ENCODE data around the gene STARD10. TPM values are rescaled to one million over a fixed set of nuclear protein-coding genes. Genes with fewer than 3 reads are reported as not detected.

STARD10 gene
- total RNA-seq, 1 donor from 2014 or later = 28.2 TPM

DNA sequence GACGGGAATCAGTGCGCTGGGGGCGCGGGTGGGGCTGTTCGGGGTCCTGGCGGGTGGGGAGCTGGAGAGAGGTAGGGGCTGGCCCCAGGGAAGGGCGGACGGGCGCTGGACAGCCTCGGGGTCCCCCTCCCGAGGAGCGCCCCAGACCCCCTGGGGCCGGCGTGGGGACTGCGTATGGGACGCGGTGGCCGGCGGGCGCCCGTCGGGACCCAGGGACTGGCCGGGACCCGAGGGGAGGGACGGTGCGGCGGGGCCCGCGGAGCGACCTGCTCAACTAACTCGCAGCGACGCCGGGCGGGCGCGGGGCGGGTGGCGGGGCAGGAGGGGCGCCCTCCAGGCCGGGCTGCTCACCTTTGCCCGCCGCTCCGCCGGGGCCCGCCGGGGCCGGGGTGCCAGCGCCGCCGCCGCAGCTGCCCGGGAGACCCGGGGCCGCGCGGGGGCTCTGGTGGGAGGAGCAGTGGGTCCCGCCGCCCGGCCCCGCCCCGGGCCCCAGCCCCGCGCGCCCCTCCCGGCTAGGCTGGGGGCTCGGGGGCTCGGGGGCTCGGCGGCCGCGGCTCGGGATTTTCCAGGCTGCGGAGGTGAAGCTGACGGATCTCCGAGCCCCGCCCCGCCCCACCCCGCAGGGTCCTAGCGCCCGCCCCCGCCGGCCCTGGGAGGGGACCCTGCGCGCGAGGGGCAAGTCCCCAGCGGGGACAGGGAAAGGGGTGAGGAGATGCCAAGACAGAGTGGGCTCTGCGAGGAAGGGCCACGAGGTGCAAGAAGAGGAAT, 12.3 kb downstream of the STARD10 start:
- peak overlapping the region; percentile 57 to 69 (median 68) for H3K4me3 ChIP-seq (ENCODE audit: low read length in 3 of 3)
- H3K27ac ChIP-seq (ENCODE audit: low read depth, low read length) = no peak overlapping the region
- H3K27me3 ChIP-seq (ENCODE audit: control insufficient read depth in 3 of 3, insufficient read depth in 3 of 3, low read length in 3 of 3) = no peaks in the 10 kb centered on the region
- peaks cover 0 to 2% (median 0%) of the 10 kb centered on the region in 3 donors for H3K36me3 ChIP-seq (ENCODE audit: control insufficient read depth in 3 of 3, insufficient read depth in 3 of 3, low read length in 3 of 3)
- H3K9ac ChIP-seq (ENCODE audit: low read depth in 1 of 3, low read length in 3 of 3) = peak overlapping the region; percentile 43 to 73 (median 50)
- H3K9me3 ChIP-seq (ENCODE audit: control insufficient read depth in 3 of 3, low read length in 3 of 3) = no peaks in the 10 kb centered on the region
- peaks cover 26 to 46% (median 36%) of the 10 kb centered on the region in 3 donors for H3K4me1 ChIP-seq (ENCODE audit: control insufficient read depth in 3 of 3, insufficient read depth in 3 of 3, low read length in 3 of 3)

DNA sequence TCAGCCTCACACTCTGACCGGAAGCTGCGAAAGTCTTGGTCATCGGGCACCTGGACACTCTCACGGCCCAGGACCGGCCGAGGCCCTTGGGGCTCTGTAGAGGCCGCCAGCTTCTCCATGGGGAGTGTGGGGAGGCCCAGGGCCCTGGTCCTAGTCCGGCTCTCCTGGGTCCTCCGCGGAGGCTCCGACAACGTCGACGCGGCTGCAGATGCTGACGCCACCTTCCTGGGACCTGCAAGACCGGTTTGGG, 12.9 kb downstream of the STARD10 start:
- Histone ChIP-seq H3K9me3 (ENCODE audit: control insufficient read depth in 3 of 3, low read length in 3 of 3) (no peaks in the 10 kb centered on the region), H3K27ac (ENCODE audit: low read depth, low read length) (no peak overlapping the region), H3K27me3 (ENCODE audit: control insufficient read depth in 3 of 3, insufficient read depth in 3 of 3, low read length in 3 of 3) (no peaks in the 10 kb centered on the region), H3K4me3 (ENCODE audit: low read length in 3 of 3) (peak overlapping the region; percentile 55 to 68 (median 63)), H3K4me1 (ENCODE audit: control insufficient read depth in 3 of 3, insufficient read depth in 3 of 3, low read length in 3 of 3) (peaks cover 26 to 51% (median 39%) of the 10 kb centered on the region in 3 donors), H3K36me3 (ENCODE audit: control insufficient read depth in 3 of 3, insufficient read depth in 3 of 3, low read length in 3 of 3) (peaks cover 0 to 2% (median 0%) of the 10 kb centered on the region in 3 donors), H3K9ac (ENCODE audit: low read depth in 1 of 3, low read length in 3 of 3) (peak overlapping the region; percentile 43 to 73 (median 50))

DNA sequence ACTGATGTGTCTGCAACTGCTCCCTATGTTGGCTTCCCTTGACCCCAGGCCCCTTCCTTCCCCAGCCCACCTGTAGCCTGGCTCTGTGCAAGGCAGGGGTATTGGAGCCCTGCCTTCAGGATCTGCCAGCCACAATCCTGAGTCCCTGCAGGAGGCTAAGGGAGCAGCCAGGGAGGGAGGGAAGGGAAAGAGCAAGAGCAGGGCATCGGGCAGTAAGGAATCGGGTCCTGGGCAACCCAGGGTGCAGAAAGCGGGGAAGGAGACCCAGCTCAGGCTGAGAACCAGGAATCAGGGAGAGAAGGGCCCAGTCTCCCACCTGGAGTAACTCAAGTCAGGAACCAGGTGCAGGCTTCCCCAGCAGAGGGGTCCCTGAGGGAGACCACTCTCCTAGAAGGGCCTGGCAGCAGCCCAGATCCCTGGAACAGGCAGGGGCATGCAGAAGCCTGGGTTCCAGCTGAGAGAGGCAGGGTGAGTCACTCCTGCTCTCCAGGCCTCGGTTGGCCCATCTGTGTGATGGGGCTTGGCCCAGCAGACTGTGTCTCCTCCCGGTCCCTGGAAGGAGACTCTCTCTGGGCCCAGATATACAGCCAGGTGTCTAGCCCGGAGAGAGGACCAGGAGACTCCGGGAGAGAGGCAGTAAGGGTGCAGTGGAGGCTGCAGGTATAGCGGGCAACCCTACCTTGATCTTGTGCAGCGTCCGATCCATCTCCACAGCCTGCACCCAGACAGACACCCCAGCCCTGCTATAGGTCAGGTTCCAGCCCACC, 13.4 kb downstream of the STARD10 start:
- Histone ChIP-seq H3K36me3 (ENCODE audit: control insufficient read depth in 3 of 3, insufficient read depth in 3 of 3, low read length in 3 of 3) (peaks cover 0 to 2% (median 0%) of the 10 kb centered on the region in 3 donors), H3K27ac (ENCODE audit: low read depth, low read length) (no peak overlapping the region), H3K4me3 (ENCODE audit: low read length in 3 of 3) (peak overlapping the region; percentile 55 to 68 (median 63)), H3K27me3 (ENCODE audit: control insufficient read depth in 3 of 3, insufficient read depth in 3 of 3, low read length in 3 of 3) (no peaks in the 10 kb centered on the region), H3K9me3 (ENCODE audit: control insufficient read depth in 3 of 3, low read length in 3 of 3) (no peaks in the 10 kb centered on the region), H3K4me1 (ENCODE audit: control insufficient read depth in 3 of 3, insufficient read depth in 3 of 3, low read length in 3 of 3) (peaks cover 26 to 53% (median 39%) of the 10 kb centered on the region in 3 donors), H3K9ac (ENCODE audit: low read depth in 1 of 3, low read length in 3 of 3) (peak overlapping the region; percentile 43 to 73 (median 50))

DNA sequence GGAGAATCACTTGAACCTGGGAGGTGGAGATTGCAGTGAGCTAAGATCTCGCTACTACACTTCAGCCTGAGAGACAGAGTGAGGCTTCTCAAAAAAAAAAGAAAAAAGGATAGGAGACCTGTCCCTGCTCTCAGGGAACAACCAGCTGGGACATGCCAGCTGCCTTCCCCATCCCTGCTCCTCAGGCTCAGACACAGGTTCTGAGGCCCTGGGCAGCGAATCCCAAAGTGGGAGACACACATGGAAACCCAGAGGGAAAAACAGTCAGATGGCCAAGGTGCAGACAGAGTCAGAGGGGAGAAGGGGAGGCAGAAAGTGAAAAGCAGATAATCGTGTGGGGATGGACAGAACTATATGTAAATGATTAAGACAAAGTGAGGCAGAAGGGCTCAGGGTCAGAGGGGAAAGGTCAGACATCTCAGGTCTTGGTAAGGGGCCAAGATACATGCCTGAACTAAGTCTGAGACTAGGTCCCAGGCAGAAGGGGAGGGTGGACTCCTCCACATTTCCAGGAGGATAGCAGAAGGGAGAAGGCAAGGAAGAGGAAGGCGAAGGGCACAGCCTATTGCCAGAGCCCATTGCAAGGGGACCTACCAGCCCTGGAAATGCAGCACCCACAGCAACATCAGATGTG, 14.2 kb downstream of the STARD10 start:
- peaks cover 26 to 53% (median 39%) of the 10 kb centered on the region in 3 donors for H3K4me1 ChIP-seq (ENCODE audit: control insufficient read depth in 3 of 3, insufficient read depth in 3 of 3, low read length in 3 of 3)

DNA sequence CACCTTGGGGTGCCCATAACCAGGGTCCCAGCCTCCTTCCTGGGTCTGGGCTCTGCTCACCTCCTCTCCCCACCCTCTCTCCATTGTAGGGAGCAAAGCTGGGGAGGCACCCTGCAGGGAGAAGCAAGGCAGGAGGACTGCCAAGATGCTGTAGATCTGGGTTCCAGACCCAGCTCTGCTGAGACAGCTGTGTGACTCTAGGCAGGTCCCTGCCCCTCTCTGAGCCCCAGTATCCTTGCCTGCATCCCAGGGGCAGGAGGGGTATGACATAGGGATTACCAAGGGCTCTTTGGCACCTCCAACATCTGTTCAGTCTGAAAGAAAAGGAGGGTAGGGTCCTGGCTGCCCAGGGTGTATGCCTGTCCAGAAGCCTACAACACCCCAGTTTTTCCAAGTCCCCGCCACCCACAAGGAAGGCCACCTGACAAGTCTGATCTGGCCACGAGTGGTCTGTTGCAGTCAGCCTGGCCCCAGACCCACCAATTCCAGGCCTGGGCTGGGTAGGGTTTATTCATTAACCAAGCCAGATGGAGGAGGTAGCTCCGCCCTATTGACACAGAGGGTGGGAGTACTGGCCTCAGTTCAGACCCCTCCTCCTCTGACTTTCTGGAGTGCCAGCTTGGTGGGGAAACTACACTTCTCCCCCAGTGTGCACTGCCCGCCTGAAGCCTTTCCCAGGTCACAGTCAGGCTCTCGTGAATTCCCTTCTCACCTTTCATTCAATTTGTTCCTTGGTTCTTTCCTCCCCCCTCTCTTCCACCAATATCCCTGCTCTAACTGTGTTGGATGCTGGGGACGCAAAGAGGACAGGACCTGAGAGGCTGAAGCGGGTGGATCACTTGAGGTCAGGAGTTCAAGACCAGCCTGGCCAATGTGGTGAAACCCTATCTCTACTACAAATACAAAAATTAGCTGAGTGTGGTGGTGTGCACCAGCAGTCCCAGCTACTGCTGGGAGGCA, 15.0 kb downstream of the STARD10 start:
- no peaks in the 10 kb centered on the region for H3K9me3 ChIP-seq (ENCODE audit: control insufficient read depth in 3 of 3, low read length in 3 of 3)
- peaks cover 28 to 58% (median 40%) of the 10 kb centered on the region in 3 donors for H3K4me1 ChIP-seq (ENCODE audit: control insufficient read depth in 3 of 3, insufficient read depth in 3 of 3, low read length in 3 of 3)
- H3K36me3 ChIP-seq (ENCODE audit: control insufficient read depth in 3 of 3, insufficient read depth in 3 of 3, low read length in 3 of 3) = peaks cover 0 to 2% (median 0%) of the 10 kb centered on the region in 3 donors
- H3K4me3 ChIP-seq (ENCODE audit: low read length in 3 of 3) = no peak overlapping the region
- H3K9ac ChIP-seq (ENCODE audit: low read depth in 1 of 3, low read length in 3 of 3) = peak overlapping the region in 1 of 3 donors; percentile 33
- H3K27me3 ChIP-seq (ENCODE audit: control insufficient read depth in 3 of 3, insufficient read depth in 3 of 3, low read length in 3 of 3) = no peaks in the 10 kb centered on the region
- no peak overlapping the region for H3K27ac ChIP-seq (ENCODE audit: low read depth, low read length)

More for the DNA sequence above, 14.2 kb downstream of the STARD10 start:
- H3K9me3 ChIP-seq (ENCODE audit: control insufficient read depth in 3 of 3, low read length in 3 of 3) = no peaks in the 10 kb centered on the region
- H3K36me3 ChIP-seq (ENCODE audit: control insufficient read depth in 3 of 3, insufficient read depth in 3 of 3, low read length in 3 of 3) = peaks cover 0 to 2% (median 0%) of the 10 kb centered on the region in 3 donors
- H3K4me3 ChIP-seq (ENCODE audit: low read length in 3 of 3) = no peak overlapping the region
- H3K27ac ChIP-seq (ENCODE audit: low read depth, low read length) = no peak overlapping the region
- peak overlapping the region in 1 of 3 donors; percentile 73 for H3K9ac ChIP-seq (ENCODE audit: low read depth in 1 of 3, low read length in 3 of 3)
- H3K27me3 ChIP-seq (ENCODE audit: control insufficient read depth in 3 of 3, insufficient read depth in 3 of 3, low read length in 3 of 3) = no peaks in the 10 kb centered on the region

DNA sequence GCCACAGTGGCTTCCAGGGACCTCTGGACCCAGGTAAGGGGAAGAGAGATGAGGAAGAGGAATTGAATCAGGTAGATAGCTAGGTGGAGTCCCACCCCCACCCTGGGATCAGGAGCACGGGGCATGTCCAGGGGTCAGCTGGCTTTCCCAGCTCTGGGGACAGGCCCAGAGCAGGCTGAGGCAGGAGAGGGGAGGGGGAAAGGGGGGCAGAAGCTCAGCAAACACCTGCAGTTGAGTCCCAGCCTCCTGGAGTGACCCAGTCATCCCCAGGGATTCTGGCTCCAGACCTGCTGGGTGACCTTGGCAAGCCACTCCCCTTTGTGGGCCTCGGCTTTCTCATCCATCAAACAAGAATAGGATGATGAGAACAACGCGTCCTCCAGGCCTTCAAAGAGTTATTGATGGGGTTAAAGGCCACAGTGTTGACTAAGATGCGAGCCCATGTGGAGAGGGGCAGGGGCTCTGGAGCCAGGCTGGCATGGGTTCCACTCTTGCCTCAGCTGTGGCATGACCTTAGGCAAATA, 16.0 kb downstream of the STARD10 start:
- no peak overlapping the region for H3K4me3 ChIP-seq (ENCODE audit: low read length in 3 of 3)
- peak overlapping the region in 1 of 3 donors; percentile 62 for H3K9ac ChIP-seq (ENCODE audit: low read depth in 1 of 3, low read length in 3 of 3)
- peaks cover 0 to 2% (median 0%) of the 10 kb centered on the region in 3 donors for H3K36me3 ChIP-seq (ENCODE audit: control insufficient read depth in 3 of 3, insufficient read depth in 3 of 3, low read length in 3 of 3)
- H3K4me1 ChIP-seq (ENCODE audit: control insufficient read depth in 3 of 3, insufficient read depth in 3 of 3, low read length in 3 of 3) = peaks cover 38 to 68% (median 50%) of the 10 kb centered on the region in 3 donors
- no peaks in the 10 kb centered on the region for H3K27me3 ChIP-seq (ENCODE audit: control insufficient read depth in 3 of 3, insufficient read depth in 3 of 3, low read length in 3 of 3)
- H3K27ac ChIP-seq (ENCODE audit: low read depth, low read length) = peak overlapping the region; percentile 26
- H3K9me3 ChIP-seq (ENCODE audit: control insufficient read depth in 3 of 3, low read length in 3 of 3) = no peaks in the 10 kb centered on the region

DNA sequence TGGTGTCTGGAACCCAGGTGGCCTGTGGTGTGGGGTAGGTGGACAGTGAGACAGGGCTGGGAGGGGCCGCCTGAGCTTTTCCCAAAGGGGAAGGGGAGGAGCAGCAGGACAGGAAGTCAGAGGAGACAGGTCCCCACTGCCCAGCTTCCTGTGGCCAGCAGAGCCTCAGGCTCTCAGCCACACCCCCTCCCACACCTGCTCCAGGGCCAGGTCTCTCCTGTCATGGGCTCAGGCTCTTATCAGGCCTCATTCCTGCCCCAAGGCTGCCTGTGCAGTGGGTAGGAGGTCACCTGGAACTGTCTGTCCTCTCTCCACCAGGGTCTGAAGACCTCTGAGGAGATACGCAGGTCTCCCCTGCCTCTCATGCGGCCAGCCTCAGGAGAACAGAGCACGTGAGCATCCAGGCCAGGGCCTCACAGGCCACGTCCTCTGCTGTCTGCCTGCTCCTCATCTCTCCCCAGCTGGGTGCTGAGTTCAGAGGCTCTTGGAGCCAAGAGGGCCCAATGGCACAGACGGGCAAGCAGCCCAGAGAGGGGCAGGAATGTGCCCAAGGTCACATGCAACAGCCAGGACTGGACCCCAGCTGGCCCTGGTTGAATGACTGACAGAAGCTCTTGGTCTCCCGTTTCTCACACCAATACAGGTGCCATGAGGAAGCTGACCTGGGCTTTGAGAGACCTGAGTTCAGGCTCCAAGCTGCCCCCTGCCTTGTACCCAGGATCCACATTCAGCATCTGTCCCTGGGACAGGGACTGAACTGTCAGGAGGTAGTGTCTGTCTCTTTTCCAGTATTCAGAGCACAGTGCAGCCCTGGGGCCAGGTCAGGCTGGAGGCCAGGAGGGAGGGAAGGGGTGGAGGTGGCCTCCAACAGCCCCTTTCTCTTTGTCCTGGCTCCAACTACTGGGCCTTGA, 16.7 kb downstream of the STARD10 start:
- peak overlapping the region in 2 of 3 donors; percentile 30 to 62 for H3K9ac ChIP-seq (ENCODE audit: low read depth in 1 of 3, low read length in 3 of 3)
- peaks cover 37 to 72% (median 52%) of the 10 kb centered on the region in 3 donors for H3K4me1 ChIP-seq (ENCODE audit: control insufficient read depth in 3 of 3, insufficient read depth in 3 of 3, low read length in 3 of 3)
- H3K27me3 ChIP-seq (ENCODE audit: control insufficient read depth in 3 of 3, insufficient read depth in 3 of 3, low read length in 3 of 3) = no peaks in the 10 kb centered on the region

DNA sequence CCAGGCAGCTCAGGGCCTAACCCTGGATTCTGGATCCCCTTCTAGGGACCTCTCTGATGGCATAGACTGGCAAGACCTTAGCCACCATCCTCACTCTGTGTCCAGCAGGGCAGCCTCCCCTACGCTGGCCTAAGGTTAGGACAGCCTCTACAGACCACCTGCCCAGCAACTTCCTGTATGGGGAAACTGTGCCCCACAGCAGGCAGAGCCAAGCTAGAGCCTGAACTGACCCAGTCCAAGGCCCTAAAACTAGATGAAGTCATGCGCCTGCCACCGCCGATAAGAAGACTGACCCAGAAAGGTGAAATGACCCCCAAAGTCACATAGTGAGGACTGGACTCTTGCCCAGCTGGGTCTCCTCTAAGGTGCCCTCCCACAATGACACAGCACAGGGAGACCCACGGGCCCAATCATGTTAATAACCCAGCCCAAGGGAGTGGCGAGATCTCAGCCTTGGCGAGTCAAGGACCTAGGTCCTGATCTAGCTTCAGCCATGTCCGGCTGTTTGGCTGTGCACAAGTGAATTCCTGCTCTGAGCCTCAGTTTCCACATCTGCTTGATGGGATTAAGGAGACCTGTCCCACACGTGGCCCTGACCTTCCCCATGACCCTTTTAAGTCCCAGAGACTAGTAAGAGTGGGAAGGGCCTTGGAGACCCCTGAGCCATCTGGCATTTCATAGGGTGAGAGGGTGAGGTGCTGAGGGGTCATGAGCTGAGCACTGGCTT, 17.6 kb downstream of the STARD10 start:
- H3K4me3 ChIP-seq (ENCODE audit: low read length in 3 of 3) = no peak overlapping the region
- peak overlapping the region in 2 of 3 donors; percentile 30 to 40 for H3K9ac ChIP-seq (ENCODE audit: low read depth in 1 of 3, low read length in 3 of 3)
- peak overlapping the region; percentile 61 for H3K27ac ChIP-seq (ENCODE audit: low read depth, low read length)
- H3K27me3 ChIP-seq (ENCODE audit: control insufficient read depth in 3 of 3, insufficient read depth in 3 of 3, low read length in 3 of 3) = no peaks in the 10 kb centered on the region
- peaks cover 33 to 75% (median 52%) of the 10 kb centered on the region in 3 donors for H3K4me1 ChIP-seq (ENCODE audit: control insufficient read depth in 3 of 3, insufficient read depth in 3 of 3, low read length in 3 of 3)
- no peaks in the 10 kb centered on the region for H3K9me3 ChIP-seq (ENCODE audit: control insufficient read depth in 3 of 3, low read length in 3 of 3)
- peaks cover 0 to 2% (median 0%) of the 10 kb centered on the region in 3 donors for H3K36me3 ChIP-seq (ENCODE audit: control insufficient read depth in 3 of 3, insufficient read depth in 3 of 3, low read length in 3 of 3)

More for the DNA sequence above, 16.7 kb downstream of the STARD10 start:
- no peak overlapping the region for H3K4me3 ChIP-seq (ENCODE audit: low read length in 3 of 3)
- peaks cover 0 to 2% (median 0%) of the 10 kb centered on the region in 3 donors for H3K36me3 ChIP-seq (ENCODE audit: control insufficient read depth in 3 of 3, insufficient read depth in 3 of 3, low read length in 3 of 3)
- peak overlapping the region; percentile 61 for H3K27ac ChIP-seq (ENCODE audit: low read depth, low read length)
- no peaks in the 10 kb centered on the region for H3K9me3 ChIP-seq (ENCODE audit: control insufficient read depth in 3 of 3, low read length in 3 of 3)
